Measurements from ENCODE around the gene GP9.
"Not testable (repeated sequence)": the region's sequence is repeated elsewhere in the genome, so short reads cannot be mapped to it uniquely, and the experiment has no call there.

Gene GP9

DNA sequence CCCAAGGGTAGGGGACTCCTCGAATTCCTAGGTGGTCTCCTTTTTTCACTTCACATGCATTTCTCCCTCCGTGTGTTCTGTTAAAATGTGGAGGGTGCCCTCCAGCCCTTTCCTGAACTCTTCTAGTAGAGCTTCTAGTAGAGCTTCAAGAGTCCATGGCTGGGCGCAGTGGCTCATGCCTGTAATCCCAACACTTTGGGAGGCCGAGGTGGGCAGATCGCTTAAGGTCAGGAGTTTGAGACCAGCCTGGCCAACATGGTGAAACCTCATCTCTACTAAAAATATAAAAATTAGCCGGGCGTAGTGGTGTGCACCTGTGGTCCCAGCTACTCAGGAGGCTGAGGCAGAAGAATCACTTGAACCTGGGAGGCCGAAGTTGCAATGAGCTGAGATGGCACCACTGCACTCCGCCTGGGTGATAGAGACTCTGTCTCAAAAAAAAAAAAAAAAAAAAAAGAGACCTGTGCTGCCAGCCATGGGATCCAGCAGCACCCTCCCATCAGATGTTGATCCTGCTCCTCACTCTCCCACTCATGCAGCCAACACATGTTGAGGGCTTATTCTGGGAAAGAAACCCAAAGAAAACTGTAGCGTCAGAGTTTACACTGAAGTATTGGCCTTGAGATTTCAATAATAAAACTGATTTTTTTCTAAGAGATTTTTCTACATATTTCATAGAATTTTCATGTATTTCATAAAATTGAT lies 50.6 kb downstream of the GP9 start:
- not testable (repeated sequence) for DNase-seq (ENCODE audit: low spot score)
